NCI-H526 treated with DMSO at 0.1 percent for 48 hours (cell line): ENCODE data around the gene SP1.
A peak's percentile ranks its signal among the peaks of the same experiment; 100 is the strongest.

Experiments
- DNase-seq: peaks from one replicate; lab custom pipeline; 2025; lab: John Stamatoyannopoulos, UW

The SP1 gene

DNA sequence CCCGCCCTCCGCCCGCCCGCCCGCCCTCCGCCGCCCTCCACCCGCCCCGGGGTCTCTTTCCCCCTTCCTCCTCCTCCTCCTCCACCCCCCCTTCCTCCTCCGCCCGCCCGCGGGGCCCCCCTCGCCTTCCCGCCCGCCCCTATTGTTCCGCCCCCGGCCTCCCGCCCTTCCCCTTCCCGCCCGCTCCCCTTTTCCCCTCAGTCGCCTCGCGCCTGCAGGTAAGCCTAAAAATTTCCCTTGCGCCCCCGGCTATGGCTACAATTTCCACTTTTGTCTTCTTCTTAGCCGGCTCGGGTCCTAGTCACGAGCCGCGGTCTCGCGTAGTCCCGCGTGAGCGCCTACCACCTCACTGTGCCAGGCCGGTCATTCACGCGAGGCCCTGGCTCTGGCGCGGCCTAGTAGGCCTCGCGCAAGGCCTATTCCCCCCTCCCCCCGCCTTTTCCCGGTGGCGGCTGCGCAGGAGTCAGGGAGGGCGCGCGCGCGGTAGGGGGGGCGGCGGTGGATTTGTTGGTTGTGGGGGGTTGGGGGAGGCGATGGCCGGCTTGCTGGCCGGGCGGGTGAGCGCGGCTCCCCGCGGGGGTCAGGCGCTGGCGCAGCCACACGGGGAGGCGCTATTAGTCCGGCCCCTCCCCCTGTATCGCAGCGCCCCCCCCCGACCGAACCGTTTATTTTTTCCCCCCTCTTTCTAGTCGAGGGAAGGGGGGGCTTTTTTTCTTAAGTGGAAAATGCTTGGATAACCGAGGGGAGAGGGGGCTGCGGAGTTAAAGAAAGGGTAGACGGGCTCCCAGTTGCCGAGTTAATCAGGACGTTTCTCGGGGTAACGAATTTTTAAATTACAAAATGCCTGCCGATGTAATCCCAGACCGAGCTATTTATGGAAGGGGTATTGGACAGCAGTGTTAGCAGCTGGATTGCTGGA, 72.4 kb downstream of the SP1 start:
- peak; percentile 33 for DNase-seq

DNA sequence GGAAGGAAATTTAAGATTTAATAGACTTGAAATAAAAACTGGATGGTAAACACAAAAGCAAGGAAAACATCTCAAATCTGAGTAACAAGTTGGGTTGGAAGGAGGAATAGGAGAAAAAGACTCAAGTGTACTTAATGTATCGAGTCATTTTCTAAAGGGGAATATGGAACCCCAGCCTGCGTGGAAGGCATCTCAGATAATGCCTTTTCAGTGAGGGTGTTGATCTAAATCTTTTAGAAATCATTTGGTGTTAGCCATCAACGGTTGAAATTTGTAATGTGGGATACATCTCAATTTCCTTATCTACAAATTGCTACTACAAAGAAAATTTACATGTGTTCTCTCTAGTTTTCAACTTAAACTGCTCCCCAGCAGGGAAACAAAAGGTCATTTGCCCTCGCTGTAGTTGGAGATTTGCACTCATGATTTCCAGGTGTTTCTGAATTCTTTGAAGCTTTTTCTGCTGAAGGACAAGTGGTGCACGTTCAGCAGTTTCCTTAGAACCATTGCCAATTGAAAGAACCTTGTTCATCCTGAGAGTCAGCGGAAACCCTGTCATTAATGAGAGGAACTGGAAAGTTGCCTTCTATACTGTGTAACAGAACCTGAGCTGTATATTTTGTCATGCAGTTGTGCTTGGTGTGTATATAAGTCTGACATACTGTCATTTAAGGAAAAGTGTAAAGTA, 74.1 kb downstream of the SP1 start:
- no peak for DNase-seq

DNA sequence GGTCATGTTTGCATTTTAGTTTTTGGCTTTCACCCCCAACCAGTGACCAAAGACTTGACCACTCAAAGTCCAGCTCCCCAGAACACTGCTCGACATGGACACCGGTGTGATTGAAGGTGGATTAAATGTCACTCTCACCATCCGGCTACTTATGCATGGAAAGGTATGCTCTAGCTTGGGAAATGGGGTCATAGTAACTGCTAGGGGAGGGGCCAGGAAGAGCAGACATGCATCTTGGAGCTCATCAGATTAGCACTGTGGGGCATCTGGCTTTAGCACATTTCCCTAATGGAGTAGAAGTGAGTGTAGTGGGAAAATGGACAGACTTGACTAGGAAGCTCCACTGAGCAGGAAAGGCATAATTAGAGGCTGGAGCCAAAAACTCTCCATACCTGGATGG, 74.7 kb downstream of the SP1 start:
- DNase-seq = no peak

DNA sequence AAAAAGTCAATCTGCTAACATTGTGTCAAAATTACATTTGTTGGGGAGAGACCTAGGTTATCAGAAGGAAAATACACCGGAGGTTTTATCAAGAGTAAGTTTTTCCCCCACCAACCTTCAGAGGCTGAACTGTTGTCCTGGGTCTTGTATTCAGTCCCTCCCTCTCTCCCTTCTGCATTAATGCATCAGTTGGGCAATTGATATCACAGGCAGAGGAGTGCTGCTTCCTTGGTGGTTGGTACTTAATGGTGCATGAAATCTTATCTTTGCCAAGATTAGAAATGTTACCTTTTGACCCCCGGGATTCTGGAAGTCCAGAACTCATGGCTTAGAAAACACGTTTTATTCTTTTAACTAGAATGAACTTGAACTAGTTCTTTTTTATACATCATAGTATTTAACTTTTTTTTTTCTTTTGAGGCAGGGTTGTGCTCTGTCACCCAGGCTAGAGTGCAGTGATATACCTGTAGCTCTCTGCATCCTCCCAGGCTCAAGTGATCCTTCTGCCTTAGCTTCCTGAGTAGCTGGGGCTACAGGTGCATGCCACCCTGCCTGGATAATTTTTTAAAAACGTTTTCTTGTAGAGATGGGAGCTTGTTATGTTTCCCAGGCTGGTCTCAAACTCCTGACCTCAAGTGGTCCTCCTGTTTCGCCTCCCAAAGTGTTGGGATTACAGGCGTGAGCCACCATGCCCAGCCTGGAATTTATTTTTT, 76.8 kb downstream of the SP1 start:
- DNase-seq = no peak

DNA sequence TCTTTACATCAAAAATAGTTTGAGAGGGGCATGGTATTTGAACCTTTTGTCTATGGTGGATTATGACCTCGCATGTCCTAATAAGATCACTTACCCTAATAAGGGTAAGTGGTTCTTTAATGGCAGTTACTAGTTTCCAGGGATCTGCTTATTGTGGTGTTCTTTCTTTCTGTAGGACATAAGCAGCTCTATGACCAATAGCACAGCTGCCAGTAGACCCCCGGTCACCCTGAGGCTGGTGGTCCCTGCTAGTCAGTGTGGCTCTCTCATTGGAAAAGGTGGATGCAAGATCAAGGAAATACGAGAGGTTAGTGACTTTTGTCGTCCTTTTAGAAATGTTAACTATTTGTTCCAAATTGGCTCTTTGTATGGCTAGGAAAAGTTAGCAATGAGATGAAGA, 79.1 kb downstream of the SP1 start:
- no peak for DNase-seq

DNA sequence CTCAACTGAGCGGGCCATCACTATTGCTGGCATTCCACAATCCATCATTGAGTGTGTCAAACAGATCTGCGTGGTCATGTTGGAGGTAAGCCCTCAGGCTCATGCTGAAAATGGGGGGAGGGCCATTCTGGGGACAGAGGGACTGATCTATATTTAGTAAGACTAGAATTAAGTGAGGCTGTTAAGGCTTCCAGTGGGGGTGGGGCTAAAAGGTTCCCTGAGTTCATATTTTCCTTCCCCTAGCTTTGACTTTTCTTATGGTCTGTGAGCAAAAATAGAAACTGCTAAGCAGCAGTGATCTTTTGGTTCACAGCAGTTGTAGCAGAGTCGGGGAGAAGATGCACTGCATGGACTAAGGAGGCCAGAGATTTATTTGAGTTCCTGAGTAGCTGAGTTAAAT, 81.1 kb downstream of the SP1 start:
- DNase-seq = no peak

DNA sequence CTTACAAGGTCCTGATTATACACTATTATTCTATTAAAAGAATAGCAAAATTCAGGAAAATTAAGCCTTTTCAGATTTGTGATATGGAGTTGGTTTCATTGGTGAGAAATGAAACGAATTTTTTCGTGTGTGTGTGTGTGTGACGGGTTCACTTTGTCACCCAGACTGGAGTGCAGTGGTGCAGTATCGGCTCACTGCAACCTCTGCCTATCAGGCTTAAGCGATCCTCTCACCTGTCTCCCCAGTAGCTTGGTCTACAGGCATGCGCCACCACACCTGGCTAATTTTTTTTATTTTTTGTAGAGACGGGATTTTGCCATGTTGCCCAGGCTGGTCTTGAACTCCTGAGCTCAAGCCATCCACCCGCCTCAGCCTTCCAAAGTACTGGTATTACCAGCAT, 81.6 kb downstream of the SP1 start:
- DNase-seq = no peak

DNA sequence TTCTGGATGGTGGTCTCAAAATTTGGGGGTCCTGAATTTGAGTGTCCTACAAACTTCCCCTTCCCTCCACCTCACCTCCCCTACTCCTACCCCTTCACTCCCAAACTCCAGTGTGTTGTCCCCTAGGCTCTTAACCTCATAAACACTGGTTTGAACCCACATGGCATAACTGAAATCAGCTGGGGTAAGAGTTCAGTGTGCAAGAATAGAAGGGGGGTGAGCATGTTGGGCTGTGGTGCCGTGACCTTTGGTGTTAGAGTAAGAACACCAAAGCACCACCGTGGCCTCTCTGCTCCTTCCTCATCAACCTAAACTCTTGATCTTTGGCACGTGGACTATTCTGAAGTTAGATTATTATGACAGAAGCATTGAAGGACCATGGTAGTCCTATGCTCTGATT, 83.0 kb downstream of the SP1 start:
- no peak for DNase-seq

DNA sequence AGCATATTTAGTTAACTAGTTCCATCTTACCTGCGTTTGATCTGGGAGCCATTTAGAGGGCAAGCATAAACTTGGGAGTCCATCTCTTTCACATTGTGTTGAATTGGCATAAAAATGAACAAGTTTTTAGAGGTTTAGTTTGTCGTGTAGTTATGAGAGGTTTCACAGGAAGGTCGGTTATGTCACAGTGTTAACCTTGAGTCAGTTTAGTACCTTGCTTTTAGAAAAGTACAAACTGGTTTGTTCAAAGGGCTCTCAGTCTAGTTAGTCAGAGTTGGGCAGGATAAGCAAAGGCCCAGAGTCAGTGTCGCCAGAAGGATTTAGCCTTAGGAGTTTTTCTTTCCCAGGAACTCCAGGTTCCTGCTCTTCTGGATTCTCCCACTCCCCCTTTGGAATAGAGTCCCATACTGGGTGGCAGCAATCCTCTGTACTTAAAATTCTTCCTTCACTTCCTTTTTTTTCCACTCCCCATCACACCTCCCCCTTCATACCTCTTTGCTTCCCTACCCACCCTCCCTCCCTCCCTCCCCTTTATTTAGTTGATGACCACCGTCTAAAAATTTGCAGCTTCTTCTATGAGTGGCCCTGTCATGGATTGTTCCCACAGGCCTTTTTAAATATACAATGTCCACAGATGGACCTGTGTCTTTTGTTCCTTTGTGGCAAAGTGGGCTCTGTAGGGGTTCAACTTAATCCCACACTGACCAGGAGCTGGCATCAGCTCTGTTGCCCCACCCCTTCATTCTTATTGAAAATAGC, 84.0 kb downstream of the SP1 start:
- no peak for DNase-seq

DNA sequence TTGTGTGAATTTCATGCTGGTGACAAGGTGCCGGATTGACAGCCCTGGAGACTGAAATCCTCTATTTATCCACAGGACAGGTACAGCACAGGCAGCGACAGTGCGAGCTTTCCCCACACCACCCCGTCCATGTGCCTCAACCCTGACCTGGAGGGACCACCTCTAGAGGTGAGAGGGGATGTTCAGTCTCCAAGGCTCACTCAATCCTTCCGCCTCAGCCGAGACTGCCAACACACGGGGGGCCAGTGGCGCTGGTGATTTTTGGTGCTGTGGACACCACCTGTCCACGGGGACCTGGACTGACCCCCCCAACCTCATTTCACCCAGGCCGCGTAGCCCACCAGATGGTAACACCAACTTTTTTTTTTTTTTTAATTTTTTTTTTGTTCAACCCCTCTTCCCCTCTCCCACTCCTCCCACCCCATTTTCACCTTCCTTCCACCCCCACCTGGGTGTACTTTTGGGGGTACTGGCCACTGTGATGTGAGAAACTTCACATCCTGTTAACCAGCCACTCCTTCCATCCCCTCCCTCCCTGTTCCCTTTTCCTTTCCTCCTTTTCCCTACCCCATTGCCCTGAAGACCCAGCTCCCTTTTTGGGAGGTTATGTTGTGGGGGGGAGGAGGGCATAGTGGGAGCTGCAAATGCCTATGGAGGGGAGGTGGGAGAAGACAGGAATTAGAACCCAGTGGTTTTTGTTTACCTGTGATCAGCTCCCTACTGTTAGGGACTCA, 84.9 kb downstream of the SP1 start:
- no peak for DNase-seq

DNA sequence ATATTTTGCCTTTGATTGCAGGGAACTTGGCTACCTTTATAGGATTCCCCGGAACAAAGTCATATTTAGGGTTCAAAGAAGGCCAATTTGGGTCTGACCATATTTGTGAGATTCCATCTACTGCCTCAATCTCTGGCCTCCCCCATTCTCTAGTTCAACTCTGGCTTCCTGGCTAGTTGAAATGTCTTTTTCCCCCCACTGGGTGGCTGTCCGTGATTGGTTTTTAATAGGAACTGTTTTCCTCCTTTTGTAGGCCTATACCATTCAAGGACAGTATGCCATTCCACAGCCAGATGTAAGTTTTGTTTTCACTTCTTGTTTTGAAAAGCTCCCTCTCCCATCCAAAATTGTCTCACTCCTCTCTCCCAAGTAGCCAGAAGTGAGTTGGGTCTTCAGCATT, 85.7 kb downstream of the SP1 start:
- no peak for DNase-seq
